Left ventricle myocardium inferior (tissue), 1 donor: Measurements from ENCODE around the gene EPN2. TPM values are rescaled to one million over a fixed set of nuclear protein-coding genes. Genes with fewer than 3 reads are reported as not detected.

Source experiments
- DNase-seq: peaks from one replicate; pipeline ENCODE4 v3.0.0-alpha.2; 2020
- H3K27ac ChIP-seq: fragments of 200-600 bp; replicated peaks from 2 replicates; pipeline ENCODE4 v1.8.0; 2021
- H3K27me3 ChIP-seq: fragments of 200-600 bp; 2 replicates; pipeline ENCODE4 v1.8.0; 2021; ENCODE audit warnings: low read depth
- H3K36me3 ChIP-seq: fragments of 200-600 bp; 2 replicates; pipeline ENCODE4 v1.8.0; 2021
- H3K4me1 ChIP-seq: fragments of 200-600 bp; 2 replicates; pipeline ENCODE4 v1.8.0; 2021
- H3K4me3 ChIP-seq: fragments of 200-600 bp; 2 replicates; pipeline ENCODE4 v1.8.0; 2021; ENCODE audit warnings: mild to moderate bottlenecking, moderate library complexity
- H3K9me3 ChIP-seq: fragments of 200-600 bp; replicated peaks from 2 replicates; pipeline ENCODE4 v1.8.0; 2021
- intact Hi-C: fragments of 100-400 bp; cut with micrococcal nuclease; formaldehyde crosslinking; loops from one replicate; pipeline ENCODE4 v1.11.0; 2022
- total RNA-seq: library from RNA; stranded (reverse); fragmentation: NEBNext Ultra II Directional; extraction: Animal tissue kit (Norgen Biotek cat#: 25700); gene quantifications from one replicate; pipeline ENCODE4 v1.2.1, GENCODE V29; 2021
- TF ChIP-seq, protein P1 (sequence below): fragments of 200-600 bp; IDR thresholded peaks from 2 replicates; pipeline ENCODE4 v1.8.0; 2021; ENCODE audit warnings: antibody characterized with exemption, mild to moderate bottlenecking, borderline replicate concordance
- donor health status: DM: no; HTN: yes; CAD: no; lungs with severe emphysema.

Gene EPN2
- total RNA-seq, 1 donor from 2014 or later, result 71.7 TPM

DNA sequence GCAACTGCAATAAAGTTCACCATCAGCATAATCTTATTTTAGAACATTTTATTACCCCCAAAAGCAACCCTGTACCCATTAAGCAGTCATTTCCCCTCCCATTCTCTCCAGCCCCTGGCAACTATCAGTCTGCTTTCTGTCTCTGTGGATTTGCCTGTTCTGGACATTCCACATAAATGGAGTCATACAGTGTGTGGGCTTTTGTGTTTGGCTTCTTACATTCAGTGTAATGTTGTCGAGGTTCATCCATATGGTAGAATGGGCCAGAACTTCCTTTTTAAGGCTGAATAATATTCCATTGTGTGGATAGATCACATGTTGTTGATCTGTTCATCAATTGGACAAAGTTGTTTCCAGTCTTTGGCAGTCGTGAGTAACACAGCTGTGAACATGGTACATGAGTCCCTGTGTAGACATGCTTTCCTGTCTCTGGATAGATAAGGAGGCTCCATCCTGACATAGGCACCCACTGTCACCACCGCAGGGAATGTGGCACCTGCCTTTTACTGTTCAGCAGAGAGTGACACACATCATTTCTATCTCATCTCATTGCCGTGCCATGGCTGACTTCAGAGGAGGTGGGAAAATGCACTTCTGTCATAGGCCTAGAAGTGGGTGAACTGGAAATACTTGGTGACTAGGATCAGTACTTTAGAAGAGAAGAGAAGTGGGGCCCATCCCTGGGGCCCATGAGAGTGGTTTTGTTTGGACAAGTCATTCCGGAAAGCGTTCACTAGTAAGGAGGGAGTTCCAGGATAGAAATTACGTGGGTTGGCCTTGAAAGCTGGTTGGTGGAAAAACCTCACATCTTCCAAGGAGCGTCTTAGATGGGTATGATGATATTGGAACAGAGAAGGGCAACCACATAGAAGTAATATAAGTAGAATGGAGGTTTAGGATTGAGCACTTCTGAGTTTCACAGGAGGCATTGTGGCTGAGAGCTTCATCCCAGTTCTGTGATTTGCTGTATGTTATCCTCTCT is 25.8 kb downstream of the EPN2 start:
- no peak for DNase-seq
- Histone ChIP-seq H3K4me3 (no peak overlapping the region), H3K9me3 (no peaks in the 10 kb centered on the region), H3K4me1 (peaks cover 99% of the 10 kb centered on the region), H3K27ac (peak overlapping the region; percentile 69), H3K27me3 (no peaks in the 10 kb centered on the region), H3K36me3 (no peaks in the 10 kb centered on the region)
- TF ChIP-seq, protein P1, sequence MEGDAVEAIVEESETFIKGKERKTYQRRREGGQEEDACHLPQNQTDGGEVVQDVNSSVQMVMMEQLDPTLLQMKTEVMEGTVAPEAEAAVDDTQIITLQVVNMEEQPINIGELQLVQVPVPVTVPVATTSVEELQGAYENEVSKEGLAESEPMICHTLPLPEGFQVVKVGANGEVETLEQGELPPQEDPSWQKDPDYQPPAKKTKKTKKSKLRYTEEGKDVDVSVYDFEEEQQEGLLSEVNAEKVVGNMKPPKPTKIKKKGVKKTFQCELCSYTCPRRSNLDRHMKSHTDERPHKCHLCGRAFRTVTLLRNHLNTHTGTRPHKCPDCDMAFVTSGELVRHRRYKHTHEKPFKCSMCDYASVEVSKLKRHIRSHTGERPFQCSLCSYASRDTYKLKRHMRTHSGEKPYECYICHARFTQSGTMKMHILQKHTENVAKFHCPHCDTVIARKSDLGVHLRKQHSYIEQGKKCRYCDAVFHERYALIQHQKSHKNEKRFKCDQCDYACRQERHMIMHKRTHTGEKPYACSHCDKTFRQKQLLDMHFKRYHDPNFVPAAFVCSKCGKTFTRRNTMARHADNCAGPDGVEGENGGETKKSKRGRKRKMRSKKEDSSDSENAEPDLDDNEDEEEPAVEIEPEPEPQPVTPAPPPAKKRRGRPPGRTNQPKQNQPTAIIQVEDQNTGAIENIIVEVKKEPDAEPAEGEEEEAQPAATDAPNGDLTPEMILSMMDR, result no peak
- intact Hi-C loops, result no loop called here

DNA sequence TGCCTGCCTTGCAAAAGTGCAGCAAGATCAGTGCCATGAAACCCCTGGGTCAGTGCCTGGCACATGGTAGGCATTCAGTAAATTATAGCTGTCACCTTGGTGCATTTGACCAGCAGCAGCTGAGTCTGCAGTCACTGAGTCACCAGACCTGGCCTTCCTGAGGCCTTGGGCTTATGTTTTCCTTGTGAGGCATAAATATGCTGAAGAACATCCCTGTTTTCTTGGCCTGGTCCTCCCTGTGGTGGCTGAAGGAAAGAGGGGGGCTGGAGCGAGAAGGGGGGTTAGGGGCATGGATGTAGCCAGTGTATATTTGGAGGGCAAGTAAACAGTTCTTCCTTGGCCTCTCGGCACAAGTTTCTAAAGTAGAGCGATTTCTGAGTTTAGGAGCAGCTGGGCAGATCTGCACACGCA is 26.5 kb downstream of the EPN2 start:
- Histone ChIP-seq H3K4me1 (peaks cover 99% of the 10 kb centered on the region), H3K9me3 (no peaks in the 10 kb centered on the region), H3K27ac (peak overlapping the region; percentile 69), H3K36me3 (no peaks in the 10 kb centered on the region), H3K4me3 (no peak overlapping the region), H3K27me3 (no peaks in the 10 kb centered on the region)
- DNase-seq, result no peak
- intact Hi-C loops, result no loop called here
- TF ChIP-seq, protein P1, result no peak

DNA sequence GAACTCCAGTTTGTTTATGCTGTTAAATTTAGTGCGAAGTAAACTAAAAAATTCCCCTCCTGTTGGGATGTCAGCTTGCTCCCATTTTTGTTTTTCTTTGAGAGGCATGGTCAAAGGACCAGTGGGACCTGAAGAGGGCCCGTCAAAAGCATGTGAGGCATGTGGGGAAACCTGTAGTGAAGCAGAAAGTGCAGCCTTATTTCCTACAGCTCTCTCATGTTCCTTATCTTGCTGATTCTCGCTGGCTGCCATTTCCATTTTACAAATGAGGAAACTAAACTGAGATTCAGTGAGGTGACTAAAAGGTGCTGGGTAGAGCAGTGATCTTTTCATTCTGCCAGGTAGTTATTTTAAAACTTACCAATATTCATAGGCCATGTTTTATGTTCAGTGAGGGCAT is 27.1 kb downstream of the EPN2 start:
- Histone ChIP-seq H3K4me1 (peaks cover 99% of the 10 kb centered on the region), H3K4me3 (no peak overlapping the region), H3K36me3 (no peaks in the 10 kb centered on the region), H3K27me3 (no peaks in the 10 kb centered on the region), H3K27ac (peak overlapping the region; percentile 69), H3K9me3 (no peaks in the 10 kb centered on the region)
- intact Hi-C loops, result no loop called here
- TF ChIP-seq, protein P1, result no peak
- DNase-seq, result no peak

DNA sequence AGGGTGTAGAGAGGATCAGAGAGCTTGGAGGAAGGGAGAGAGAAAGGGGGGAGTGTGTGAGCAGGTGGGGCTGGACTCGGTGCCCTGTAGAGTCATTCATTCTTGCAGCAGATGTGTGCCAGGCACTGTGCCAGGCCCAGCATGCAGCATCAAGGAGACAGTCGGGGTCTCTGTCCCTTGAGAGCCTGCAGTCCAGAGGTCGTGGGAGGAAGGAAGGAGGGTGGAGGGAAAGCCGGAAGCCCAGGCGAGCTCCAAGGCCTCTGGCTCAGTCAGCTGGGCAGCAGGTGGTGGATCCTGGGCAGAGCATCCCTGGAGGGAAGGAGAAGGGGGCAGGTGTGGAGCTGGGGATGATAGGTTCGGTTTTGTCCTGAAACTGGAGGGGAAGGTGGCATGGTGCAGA is 27.5 kb downstream of the EPN2 start:
- intact Hi-C loops, result no loop called here

DNA sequence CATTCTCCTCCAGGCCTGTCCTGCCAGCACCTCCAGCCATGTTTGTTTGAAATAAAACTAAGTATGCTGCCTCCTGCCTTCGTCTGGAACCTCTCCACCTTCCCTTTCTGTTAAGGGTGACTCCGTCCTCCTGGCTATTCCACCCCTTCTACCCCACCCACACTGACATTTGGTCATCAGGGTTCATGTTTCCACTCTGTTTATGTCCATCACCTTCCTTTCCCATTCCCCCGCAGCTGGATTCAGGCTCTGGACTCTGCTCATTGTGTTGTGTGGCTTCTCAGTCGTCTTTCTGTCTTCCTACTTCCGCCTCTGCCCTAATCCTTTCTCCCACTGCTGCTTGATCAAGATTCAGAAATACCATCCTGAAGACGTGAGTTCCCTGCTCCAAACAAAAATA is 28.6 kb downstream of the EPN2 start:
- no peaks in the 10 kb centered on the region for H3K27me3 ChIP-seq
- no peak overlapping the region for H3K4me3 ChIP-seq
- H3K36me3 ChIP-seq, result no peaks in the 10 kb centered on the region
- intact Hi-C loops, result no loop called here
- H3K4me1 ChIP-seq, result peaks cover 99% of the 10 kb centered on the region
- TF ChIP-seq, protein P1, result no peak
- no peaks in the 10 kb centered on the region for H3K9me3 ChIP-seq
- DNase-seq, result no peak
- H3K27ac ChIP-seq, result peak overlapping the region; percentile 33

More for the DNA sequence above, 27.5 kb downstream of the EPN2 start:
- TF ChIP-seq, protein P1, result no peak
- no peak for DNase-seq
- Histone ChIP-seq H3K27me3 (no peaks in the 10 kb centered on the region), H3K27ac (peak overlapping the region; percentile 69), H3K4me3 (no peak overlapping the region), H3K9me3 (no peaks in the 10 kb centered on the region), H3K36me3 (no peaks in the 10 kb centered on the region), H3K4me1 (peaks cover 99% of the 10 kb centered on the region)
